Skeletal muscle satellite cell (primary cell): ENCODE results near the gene SLC6A12.
"Not testable (repeated sequence)": the region's sequence is repeated elsewhere in the genome, so short reads cannot be mapped to it uniquely, and the experiment has no call there.

ENCODE experiments used
- H3K27me3 ChIP-seq: 2 replicates; pipeline ENCODE4 v1.7.0; 2013; ENCODE audit warnings: low read length; ENCODE audit not compliant: control insufficient read depth, insufficient read depth
- H3K36me3 ChIP-seq: 2 replicates; pipeline ENCODE4 v1.7.0; 2013; ENCODE audit warnings: mild to moderate bottlenecking, control low read depth, low read length; ENCODE audit not compliant: insufficient read depth
- H3K4me1 ChIP-seq: 2 replicates; pipeline ENCODE4 v1.7.0; 2013; ENCODE audit warnings: low read length; ENCODE audit not compliant: control insufficient read depth, insufficient read depth
- H3K4me2 ChIP-seq: 2 replicates; pipeline ENCODE4 v1.7.0; 2013; ENCODE audit warnings: mild to moderate bottlenecking, low read length
- H3K4me3 ChIP-seq: 2 replicates; pipeline ENCODE4 v1.7.0; 2013; ENCODE audit warnings: low read length
- H3K9ac ChIP-seq: 2 replicates; pipeline ENCODE4 v1.7.0; 2013; ENCODE audit warnings: mild to moderate bottlenecking, low read depth, low read length, moderate library complexity
- H3K9me3 ChIP-seq: replicated peaks from 2 replicates; pipeline ENCODE4 v1.7.0; 2013; ENCODE audit warnings: mild to moderate bottlenecking, control low read depth, low read length

SLC6A12 gene

DNA sequence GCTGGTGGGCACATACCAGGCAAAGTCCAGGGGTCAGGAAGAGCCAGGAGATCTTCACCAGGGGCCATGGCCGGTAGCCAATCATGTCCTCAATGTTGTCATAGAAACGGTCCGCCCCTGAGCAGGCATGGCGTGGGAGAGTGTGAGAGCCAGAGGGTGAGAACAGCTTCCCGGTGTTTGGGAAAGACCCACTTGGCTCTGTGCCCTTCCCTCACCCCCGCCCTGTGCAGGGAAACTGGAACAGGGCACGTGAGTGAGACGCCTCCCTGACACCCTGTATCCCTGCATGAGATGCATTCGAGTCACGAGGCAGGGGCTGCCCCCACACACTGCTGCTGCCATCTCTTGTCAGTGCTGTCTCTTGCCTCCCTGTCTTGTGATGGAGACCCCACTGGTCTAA, 20.7 kb downstream of the SLC6A12 start:
- no peaks in the 10 kb centered on the region for H3K36me3 ChIP-seq
- peaks cover 63% of the 10 kb centered on the region for H3K27me3 ChIP-seq
- no peak overlapping the region for H3K4me2 ChIP-seq

DNA sequence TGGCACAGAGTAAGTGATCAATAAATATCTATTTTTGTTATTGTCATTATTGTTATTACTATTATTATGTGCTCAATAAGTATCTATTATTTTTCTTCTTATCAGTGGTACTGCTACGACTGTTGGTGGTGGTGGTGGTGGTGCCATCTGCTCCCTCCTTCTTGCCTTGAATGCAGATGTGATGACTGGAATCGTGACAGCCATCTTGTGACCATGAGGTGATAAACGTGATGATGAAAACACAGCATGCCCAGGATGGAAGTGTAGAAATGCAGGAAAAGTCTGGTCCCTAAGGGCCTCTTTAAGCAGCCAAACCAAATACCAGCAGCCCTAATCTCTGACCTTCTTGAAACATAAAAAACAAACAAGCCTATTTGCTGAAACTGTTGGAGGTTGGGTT, 22.4 kb downstream of the SLC6A12 start:
- no peaks in the 10 kb centered on the region for H3K9me3 ChIP-seq
- no peak overlapping the region for H3K4me2 ChIP-seq
- H3K4me1 ChIP-seq, result peaks cover 3% of the 10 kb centered on the region
- no peak overlapping the region for H3K4me3 ChIP-seq
- no peak overlapping the region for H3K9ac ChIP-seq
- peaks cover 67% of the 10 kb centered on the region for H3K27me3 ChIP-seq
- no peaks in the 10 kb centered on the region for H3K36me3 ChIP-seq

More for the DNA sequence above, 20.7 kb downstream of the SLC6A12 start:
- Histone ChIP-seq H3K4me1 (peaks cover 3% of the 10 kb centered on the region), H3K4me3 (no peak overlapping the region), H3K9ac (no peak overlapping the region), H3K9me3 (no peaks in the 10 kb centered on the region)

DNA sequence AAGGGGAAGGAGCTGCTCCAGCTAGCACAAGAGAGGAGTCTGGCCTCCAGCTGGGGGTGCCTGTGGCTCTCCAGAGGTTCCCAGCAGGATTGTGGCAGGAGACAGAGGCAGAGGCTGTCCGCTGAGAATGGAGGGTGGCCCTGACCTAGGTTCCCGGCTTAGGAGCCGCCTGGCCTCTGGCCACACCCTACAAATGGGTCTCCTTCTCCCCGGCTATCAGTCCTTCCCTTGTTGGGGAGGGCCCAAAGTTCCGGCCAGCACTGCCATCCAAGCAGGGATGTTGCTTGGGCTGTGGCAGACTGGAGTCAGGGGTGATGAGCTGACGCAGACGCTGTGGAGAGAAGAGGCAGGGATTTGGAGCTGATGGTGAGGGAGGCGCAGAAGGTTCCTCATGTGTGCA, 23.1 kb downstream of the SLC6A12 start:
- no peaks in the 10 kb centered on the region for H3K9me3 ChIP-seq
- no peaks in the 10 kb centered on the region for H3K36me3 ChIP-seq
- peaks cover 3% of the 10 kb centered on the region for H3K4me1 ChIP-seq
- H3K9ac ChIP-seq, result no peak overlapping the region
- H3K27me3 ChIP-seq, result peaks cover 73% of the 10 kb centered on the region
- no peak overlapping the region for H3K4me2 ChIP-seq
- H3K4me3 ChIP-seq, result no peak overlapping the region

DNA sequence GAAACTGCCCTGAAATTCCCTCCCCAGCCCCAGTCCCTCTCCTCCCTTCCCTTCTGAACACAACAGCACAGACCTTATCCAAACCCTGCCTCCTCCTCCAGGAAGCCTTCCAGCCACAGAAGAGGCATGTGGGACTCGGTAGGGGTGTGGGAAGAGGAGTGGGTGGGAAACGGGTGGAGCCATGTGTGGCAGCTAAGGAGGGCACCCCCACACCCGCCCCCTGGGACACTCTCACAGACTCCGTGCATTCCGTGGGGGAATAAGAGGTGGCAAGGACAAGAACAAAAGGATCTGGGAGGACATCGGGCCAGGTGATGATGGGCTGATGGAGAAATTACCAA, 24.4 kb downstream of the SLC6A12 start:
- H3K4me1 ChIP-seq, result peaks cover 3% of the 10 kb centered on the region
- H3K27me3 ChIP-seq, result peaks cover 75% of the 10 kb centered on the region
- no peak overlapping the region for H3K9ac ChIP-seq

DNA sequence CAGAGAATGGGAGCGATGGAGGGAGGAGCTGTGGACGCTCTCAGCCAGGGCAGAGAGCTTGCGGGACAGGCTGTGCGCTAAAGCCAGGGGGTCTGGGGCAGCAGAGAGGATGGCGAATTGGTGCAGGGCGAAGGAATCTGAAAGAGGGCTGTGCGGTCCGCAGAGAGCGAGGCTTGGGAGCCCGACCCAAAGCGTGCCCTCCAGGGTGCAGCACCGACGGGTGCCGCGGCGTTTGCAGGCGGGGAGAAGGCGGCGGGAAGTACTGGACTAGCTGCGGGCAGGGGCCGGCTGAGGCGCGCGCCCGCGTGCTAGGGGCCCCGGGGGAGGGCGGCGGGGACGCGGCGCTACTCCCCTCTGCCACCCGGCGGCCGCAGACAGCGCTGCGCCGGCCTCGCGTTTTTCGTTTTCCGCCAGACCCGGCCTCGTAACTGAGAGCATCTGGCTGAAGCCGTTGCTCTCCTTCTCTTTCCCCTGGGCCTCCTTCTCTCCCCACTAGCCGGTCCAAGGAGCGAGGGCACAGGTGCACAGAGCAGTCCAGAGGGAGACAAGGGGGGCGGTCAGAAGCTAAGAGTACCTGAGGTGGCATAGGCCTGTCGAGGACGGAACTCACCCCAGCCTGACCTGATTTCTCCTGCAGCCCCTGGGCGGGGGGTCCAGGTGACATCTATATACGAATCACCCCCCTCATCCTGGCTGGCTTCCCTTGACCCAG, 24.9 kb downstream of the SLC6A12 start:
- no peaks in the 10 kb centered on the region for H3K9me3 ChIP-seq
- peaks cover 3% of the 10 kb centered on the region for H3K4me1 ChIP-seq
- H3K27me3 ChIP-seq, result peaks cover 70% of the 10 kb centered on the region
- H3K4me2 ChIP-seq, result peak overlapping the region; percentile 72
- H3K4me3 ChIP-seq, result peak overlapping the region; percentile 45
- no peaks in the 10 kb centered on the region for H3K36me3 ChIP-seq
- no peak overlapping the region for H3K9ac ChIP-seq

More for the DNA sequence above, 24.4 kb downstream of the SLC6A12 start:
- Histone ChIP-seq H3K9me3 (no peaks in the 10 kb centered on the region), H3K36me3 (no peaks in the 10 kb centered on the region), H3K4me3 (peak overlapping the region; percentile 45), H3K4me2 (no peak overlapping the region)

DNA sequence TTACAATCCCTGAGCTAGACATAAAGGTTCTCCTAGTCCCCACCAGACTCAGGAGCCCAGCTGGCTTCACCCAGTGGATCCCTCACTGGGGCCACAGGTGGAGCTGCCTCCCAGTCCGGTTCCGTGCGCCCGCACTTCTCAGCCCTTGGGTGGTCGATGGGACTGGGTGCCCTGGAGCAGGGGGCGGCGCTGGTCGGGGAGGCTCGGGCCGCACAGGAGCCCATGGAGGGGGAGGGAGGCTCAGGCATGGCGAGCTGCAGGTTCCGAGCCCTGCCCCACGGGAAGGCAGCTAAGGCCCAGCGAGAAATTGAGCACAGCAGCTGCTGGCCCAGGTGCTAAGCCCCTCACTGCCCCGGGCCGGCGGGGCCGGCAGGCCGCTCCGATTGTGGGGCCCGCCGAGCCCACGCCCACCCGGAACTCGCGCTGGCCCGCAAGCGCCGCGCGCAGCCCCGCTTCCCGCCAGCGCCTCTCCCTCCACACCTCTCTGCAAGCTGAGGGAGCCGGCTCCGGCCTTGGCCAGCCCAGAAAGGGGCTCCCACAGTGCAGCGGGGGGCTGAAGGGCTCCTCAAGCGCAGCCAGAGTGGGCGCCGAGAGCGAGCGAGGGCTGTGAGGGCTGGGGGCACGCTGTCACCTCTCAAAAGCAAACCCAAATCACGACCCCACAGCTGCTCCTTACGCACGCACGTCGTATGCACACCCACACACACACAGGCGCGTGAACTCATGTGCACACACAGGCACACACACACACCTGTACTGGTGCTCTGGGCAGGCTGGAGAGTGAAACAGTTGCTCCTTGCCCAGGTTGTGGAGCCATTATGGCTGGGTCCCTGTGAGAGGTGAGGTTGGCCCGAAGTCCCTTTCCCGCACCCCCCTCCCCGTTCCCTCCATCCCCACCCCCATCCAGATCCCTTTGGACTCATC, 25.7 kb downstream of the SLC6A12 start:
- H3K4me1 ChIP-seq, H3K36me3 ChIP-seq, H3K9ac ChIP-seq, H3K9me3 ChIP-seq: not testable (repeated sequence)
- H3K4me2 ChIP-seq, result peak overlapping the region; percentile 72
- H3K27me3 ChIP-seq, result peaks cover 61% of the 10 kb centered on the region
- H3K4me3 ChIP-seq, result peak overlapping the region; percentile 45

DNA sequence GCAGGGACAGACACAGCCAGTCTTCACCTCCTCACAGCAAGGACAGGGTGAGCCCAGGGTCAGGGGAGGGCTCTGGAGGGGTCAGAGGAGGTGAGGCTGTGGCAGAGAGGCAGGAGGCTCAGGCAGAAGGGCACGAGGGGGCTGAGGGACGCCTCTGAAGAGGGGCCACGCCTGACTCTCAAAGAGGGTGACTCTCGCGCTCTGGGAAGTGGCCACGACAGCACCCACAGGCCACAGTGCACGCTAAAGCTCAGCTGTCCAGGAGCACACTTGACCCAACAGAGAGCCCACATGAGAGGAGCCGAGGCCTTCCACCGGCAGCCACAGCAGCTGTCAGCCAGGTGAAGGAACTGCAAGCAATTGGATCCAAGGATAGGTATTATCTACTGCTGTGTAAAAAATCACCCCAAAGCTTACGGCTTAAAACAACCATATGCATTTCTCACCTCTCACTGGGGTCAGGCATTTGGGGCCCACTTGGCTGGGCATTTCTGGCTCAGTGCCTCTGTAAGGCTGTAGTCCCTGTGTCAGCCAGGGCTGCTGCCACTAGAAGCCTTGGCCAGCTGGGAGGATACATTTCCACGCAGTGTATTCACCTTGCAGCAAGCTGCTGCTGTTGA, 27.8 kb downstream of the SLC6A12 start:
- H3K4me3 ChIP-seq, result no peak overlapping the region
- no peaks in the 10 kb centered on the region for H3K36me3 ChIP-seq
- H3K9ac ChIP-seq, result no peak overlapping the region
- peaks cover 43% of the 10 kb centered on the region for H3K27me3 ChIP-seq
- no peak overlapping the region for H3K4me2 ChIP-seq
- H3K4me1 ChIP-seq, result peaks cover 11% of the 10 kb centered on the region
- no peaks in the 10 kb centered on the region for H3K9me3 ChIP-seq

DNA sequence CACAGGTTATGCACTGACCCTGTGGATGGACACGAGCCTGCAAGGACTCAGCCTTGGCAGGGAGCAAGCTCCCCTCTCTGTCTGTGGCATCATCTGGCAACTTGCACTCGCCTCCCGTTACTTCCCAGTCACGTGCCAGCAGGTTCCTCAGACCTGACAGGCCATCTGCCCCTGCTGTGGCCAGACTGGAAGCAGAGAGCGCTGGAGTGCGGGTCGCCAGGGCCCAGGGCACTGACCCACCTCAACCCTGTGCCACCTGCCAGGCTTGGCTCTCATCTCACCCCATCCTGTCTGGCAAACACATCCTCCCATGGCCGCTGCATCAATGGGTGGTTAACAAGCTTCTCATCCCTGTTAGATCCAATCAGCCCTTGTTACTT, 28.4 kb downstream of the SLC6A12 start:
- Histone ChIP-seq H3K4me3 (no peak overlapping the region), H3K9ac (no peak overlapping the region), H3K27me3 (peaks cover 38% of the 10 kb centered on the region), H3K4me2 (no peak overlapping the region), H3K4me1 (peaks cover 11% of the 10 kb centered on the region), H3K9me3 (no peaks in the 10 kb centered on the region), H3K36me3 (no peaks in the 10 kb centered on the region)

DNA sequence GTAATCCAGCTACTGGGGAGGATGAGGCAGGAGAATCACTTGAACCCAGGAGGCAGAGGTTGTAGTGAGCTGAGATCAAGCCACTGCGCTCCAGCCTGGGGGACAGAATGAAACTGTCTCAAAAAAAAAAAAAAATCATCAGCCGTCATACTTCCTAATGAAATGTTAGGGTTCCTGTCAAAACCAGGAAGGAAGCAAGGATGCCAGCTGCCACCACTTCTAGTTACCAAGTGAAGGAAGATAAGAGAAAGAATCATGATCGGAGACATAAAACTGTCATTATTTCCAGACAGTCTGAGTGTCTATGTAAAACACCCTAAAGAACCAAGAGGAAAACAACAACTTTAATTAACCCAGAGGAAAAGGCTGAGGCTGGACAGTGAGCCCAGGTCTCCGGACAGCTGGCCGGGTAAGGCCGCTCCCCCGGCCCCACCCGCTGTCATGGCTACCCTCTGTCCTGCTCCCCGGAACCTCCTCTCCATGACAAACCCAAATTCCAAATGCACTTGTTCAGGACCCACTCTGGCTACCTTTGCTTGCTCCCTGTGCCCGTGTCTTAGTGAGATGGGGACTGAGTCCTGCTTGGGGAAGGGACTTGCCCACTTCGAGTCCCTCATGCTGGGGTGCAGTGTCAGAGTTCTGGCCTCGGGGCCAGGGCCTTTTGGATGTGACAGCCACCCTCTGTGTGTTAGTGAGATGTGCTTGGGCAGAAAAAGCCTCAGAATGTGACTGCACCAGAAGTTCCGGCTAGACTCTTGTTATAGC, 29.0 kb downstream of the SLC6A12 start:
- Histone ChIP-seq H3K27me3 (peaks cover 37% of the 10 kb centered on the region), H3K4me1 (peaks cover 11% of the 10 kb centered on the region), H3K9ac (no peak overlapping the region), H3K4me2 (no peak overlapping the region), H3K36me3 (no peaks in the 10 kb centered on the region), H3K9me3 (no peaks in the 10 kb centered on the region), H3K4me3 (no peak overlapping the region)

DNA sequence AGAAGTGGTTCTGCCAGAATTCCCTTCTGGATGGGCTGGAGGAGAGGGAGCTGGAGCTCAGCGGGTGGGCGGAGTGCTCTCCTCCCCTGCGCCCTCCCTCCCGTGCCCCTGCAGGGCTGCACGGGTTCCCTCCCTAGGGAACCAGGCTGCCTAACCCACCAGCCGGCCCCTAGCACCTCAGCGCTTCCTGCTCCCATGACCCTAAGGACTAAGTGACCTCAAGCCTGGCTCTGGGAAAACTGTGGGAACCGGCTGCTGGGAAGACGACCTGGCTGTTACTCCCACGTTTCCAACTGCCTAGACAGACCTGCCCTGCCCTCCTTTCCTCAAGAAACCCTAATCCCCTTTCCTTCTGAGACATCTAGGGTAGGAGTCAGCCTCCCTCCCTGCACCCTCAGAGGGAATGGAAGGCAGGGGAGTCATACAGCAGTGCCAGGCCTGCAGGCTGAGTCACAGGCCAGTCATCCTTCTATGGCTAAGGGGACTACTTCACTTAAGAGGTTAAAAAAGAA, 31.5 kb downstream of the SLC6A12 start:
- Histone ChIP-seq H3K9me3 (no peaks in the 10 kb centered on the region), H3K4me1 (peaks cover 8% of the 10 kb centered on the region), H3K4me2 (peak overlapping the region; percentile 42), H3K4me3 (no peak overlapping the region), H3K36me3 (no peaks in the 10 kb centered on the region), H3K9ac (no peak overlapping the region), H3K27me3 (peaks cover 45% of the 10 kb centered on the region)

DNA sequence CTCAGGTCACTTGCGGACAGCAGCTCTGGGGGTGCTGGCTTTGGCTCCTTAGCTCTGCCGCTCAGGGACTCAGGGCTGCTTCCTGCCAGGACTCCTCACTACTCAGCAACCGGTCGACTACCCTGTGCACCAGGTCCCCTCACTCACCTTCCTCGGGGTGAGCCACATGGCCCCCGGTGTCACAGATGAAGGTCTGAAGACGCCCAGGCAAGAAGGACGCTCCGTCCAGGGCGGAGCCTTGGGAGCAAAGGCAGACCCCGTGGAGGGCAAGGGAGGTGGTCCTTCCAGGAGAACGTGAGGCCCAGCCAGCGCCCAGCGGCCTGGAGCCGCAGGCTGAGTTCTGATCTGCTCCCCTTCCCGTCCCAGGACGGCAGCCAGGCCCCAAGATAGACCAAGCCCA, 32.0 kb downstream of the SLC6A12 start:
- Histone ChIP-seq H3K27me3 (peaks cover 39% of the 10 kb centered on the region), H3K9me3 (no peaks in the 10 kb centered on the region), H3K36me3 (no peaks in the 10 kb centered on the region), H3K9ac (no peak overlapping the region), H3K4me1 (peaks cover 13% of the 10 kb centered on the region), H3K4me3 (no peak overlapping the region), H3K4me2 (no peak overlapping the region)
